ENCODE measurements around the gene CDPF1. TPM values are rescaled to one million over a fixed set of nuclear protein-coding genes. Genes with fewer than 3 reads are reported as not detected.

CDPF1 gene
- total RNA-seq, 2 donors from 2014 or later: 5.9 to 12.5 TPM

GRCh38 chr22:46241396-46242007, 8.6 kb downstream of the CDPF1 start:
- 33% methylated on average over 5 of the region's 5 CpGs for whole genome bisulfite sequencing, 2 donors
- no peaks in the 10 kb centered on the region for H3K27me3 ChIP-seq
- DNase-seq (peak in 2 of 4 donors; percentile 52 to 55), ATAC-seq (no peak)
- no peak overlapping the region for H3K4me3 ChIP-seq
- H3K27ac ChIP-seq: peak overlapping the region in 3 of 4 donors; percentile 26 to 51 (median 43)
- H3K4me1 ChIP-seq: peaks cover 20% of the 10 kb centered on the region
- intact Hi-C loops (cut with DNase I): loop anchor here (10.0 kb wide), 1 partner anchor 87 kb away; the partner anchor contains the start of gene PPARA
- H3K9me3 ChIP-seq: no peaks in the 10 kb centered on the region
- H3K36me3 ChIP-seq (replicated peaks in 1 of 2; ENCODE audit: insufficient read depth in 1 of 2, low read depth in 2 of 2): peaks cover 0 to 2% of the 10 kb centered on the region in 2 donors
- no peak for TF ChIP-seq CTCF (IDR thresholded peaks at IDR 0.05)
- TF ChIP-seq POLR2A (IDR thresholded peaks at IDR 0.05): no peak

- H3K4me3 ChIP-seq: no peak overlapping the region
- TF ChIP-seq POLR2A (IDR thresholded peaks at IDR 0.05): no peak
- 63 to 68% methylated on average over 6 to 7 of the region's 7 CpGs for WGBS, 2 donors
- DNase-seq (no peak), ATAC-seq (no peak)
- peak overlapping the region in 3 of 4 donors; percentile 26 to 51 (median 43) for H3K27ac ChIP-seq
- peaks cover 19% of the 10 kb centered on the region for H3K4me1 ChIP-seq
- intact Hi-C loops (cut with DNase I): loop anchor here (10.0 kb wide), 1 partner anchor 86 kb away; the partner anchor contains the start of gene PPARA
- H3K36me3 ChIP-seq (replicated peaks in 1 of 2; ENCODE audit: insufficient read depth in 1 of 2, low read depth in 2 of 2): peaks cover 0 to 2% of the 10 kb centered on the region in 2 donors
- no peaks in the 10 kb centered on the region for H3K9me3 ChIP-seq
- H3K27me3 ChIP-seq: no peaks in the 10 kb centered on the region
These were observed 9.2 kb downstream of the CDPF1 start for GRCh38 chr22:46240907-46241306.

- TF ChIP-seq POLR2A (IDR thresholded peaks at IDR 0.05) (no peak), CTCF (IDR thresholded peaks at IDR 0.05) (no peak)
- Histone ChIP-seq H3K4me3 (no peak overlapping the region), H3K27me3 (no peaks in the 10 kb centered on the region), H3K27ac (peak overlapping the region in 2 of 4 donors; percentile 26 to 51), H3K4me1 (peaks cover 15% of the 10 kb centered on the region), H3K36me3 (replicated peaks in 1 of 2; ENCODE audit: insufficient read depth in 1 of 2, low read depth in 2 of 2) (peaks cover 0 to 2% of the 10 kb centered on the region in 2 donors), H3K9me3 (no peaks in the 10 kb centered on the region)
- ATAC-seq: no peak
- DNase-seq: no peak
- intact Hi-C loops (cut with DNase I): loop anchor here (10.0 kb wide), 1 partner anchor 86 kb away; the partner anchor contains the start of gene PPARA
- 85 to 86% methylated on average over 6 of the region's 6 CpGs for WGBS, 2 donors
These were observed 9.6 kb downstream of the CDPF1 start for GRCh38 chr22:46240506-46240905.

- Histone ChIP-seq H3K27me3 (no peaks in the 10 kb centered on the region), H3K9me3 (no peaks in the 10 kb centered on the region), H3K36me3 (replicated peaks in 1 of 2; ENCODE audit: insufficient read depth in 1 of 2, low read depth in 2 of 2) (peaks cover 0 to 2% of the 10 kb centered on the region in 2 donors), H3K27ac (no peak overlapping the region), H3K4me1 (peaks cover 11% of the 10 kb centered on the region), H3K4me3 (no peak overlapping the region)
- WGBS, 2 donors: 80 to 88% methylated on average over 1 to 2 of the region's 2 CpGs
- TF ChIP-seq POLR2A (IDR thresholded peaks at IDR 0.05) (no peak), CTCF (IDR thresholded peaks at IDR 0.05) (no peak)
- intact Hi-C loops (cut with DNase I): loop anchor here (10.0 kb wide), 1 partner anchor 85 kb away; the partner anchor contains the start of gene PPARA
- ATAC-seq: no peak
- DNase-seq: no peak
These were observed 10.0 kb downstream of the CDPF1 start for GRCh38 chr22:46240073-46240472.

GRCh38 chr22:46239261-46240048, 10.6 kb downstream of the CDPF1 start:
- H3K4me1 ChIP-seq: peaks cover 11% of the 10 kb centered on the region
- no peak overlapping the region for H3K4me3 ChIP-seq
- no peak for ATAC-seq
- peaks cover 0 to 2% of the 10 kb centered on the region in 2 donors for H3K36me3 ChIP-seq (replicated peaks in 1 of 2; ENCODE audit: insufficient read depth in 1 of 2, low read depth in 2 of 2)
- no peaks in the 10 kb centered on the region for H3K27me3 ChIP-seq
- WGBS, 2 donors: 75 to 85% methylated on average over 13 to 19 of the region's 20 CpGs
- H3K9me3 ChIP-seq: no peaks in the 10 kb centered on the region
- no peak overlapping the region for H3K27ac ChIP-seq
- DNase-seq: no peak
- TF ChIP-seq POLR2A (IDR thresholded peaks at IDR 0.05) (no peak), CTCF (IDR thresholded peaks at IDR 0.05) (no peak)
- intact Hi-C loops (cut with DNase I): loop anchor here (10.0 kb wide), 1 partner anchor 85 kb away; the partner anchor contains the start of gene PPARA
